OCI-LY1 (cell line): Measurements from ENCODE around the gene SGPL1.

Source experiments
- H2AFZ ChIP-seq: fragments of 200-600 bp; sonication (generic), shearing (Covaris generic); 2 replicates; pipeline ENCODE4 v1.6.0; 2014; ENCODE audit warnings: antibody characterized with exemption, mild to moderate bottlenecking, low read length
- H3F3A ChIP-seq: fragments of 200-600 bp; sonication (generic), shearing (Covaris generic); 2 replicates; pipeline ENCODE4 v1.6.0; 2014; ENCODE audit warnings: mild to moderate bottlenecking, antibody characterized with exemption, low read length, moderate library complexity; ENCODE audit not compliant: insufficient read depth
- H3K27ac ChIP-seq: fragments of 200-600 bp; sonication (generic); 2 replicates; pipeline ENCODE4 v1.5.1; 2014; ENCODE audit warnings: low read length, mixed run types, mild to moderate bottlenecking, low read depth; ENCODE audit not compliant: poor library complexity, severe bottlenecking
- H3K27me3 ChIP-seq: fragments of 200-600 bp; sonication (generic); 2 replicates; pipeline ENCODE4 v1.6.0; 2014; ENCODE audit warnings: antibody characterized with exemption, mild to moderate bottlenecking, low read length, moderate library complexity; ENCODE audit not compliant: insufficient read depth
- H3K36me3 ChIP-seq: fragments of 200-600 bp; sonication (generic); 2 replicates; pipeline ENCODE4 v1.6.1; 2014; ENCODE audit warnings: mild to moderate bottlenecking, antibody characterized with exemption, low read length, moderate library complexity, mixed read lengths; ENCODE audit not compliant: insufficient read depth
- H3K4me1 ChIP-seq: fragments of 200-600 bp; sonication (generic); 2 replicates; pipeline ENCODE4 v1.5.1; 2014; ENCODE audit warnings: mild to moderate bottlenecking, low read length, moderate library complexity; ENCODE audit not compliant: insufficient read depth, severe bottlenecking
- H3K4me2 ChIP-seq: fragments of 200-600 bp; sonication (generic), shearing (Covaris generic); 2 replicates; pipeline ENCODE4 v1.6.1; 2014; ENCODE audit warnings: low read length
- H3K4me3 ChIP-seq: fragments of 200-600 bp; sonication (generic); 2 replicates; pipeline ENCODE4 v1.5.1; 2014; ENCODE audit warnings: low read length, low read depth, mild to moderate bottlenecking, mixed read lengths; ENCODE audit not compliant: poor library complexity, severe bottlenecking
- H3K79me2 ChIP-seq: fragments of 200-600 bp; shearing (Covaris generic); 2 replicates; pipeline ENCODE4 v1.6.1; 2016; ENCODE audit warnings: mixed run types, low read length, mixed read lengths; ENCODE audit not compliant: insufficient read depth
- H3K9ac ChIP-seq: fragments of 200-600 bp; sonication (generic), shearing (Covaris generic); 2 replicates; pipeline ENCODE4 v1.6.1; 2014; ENCODE audit warnings: mild to moderate bottlenecking, low read length, mixed read lengths
- H3K9me2 ChIP-seq: fragments of 200-600 bp; sonication (generic), shearing (Covaris generic); 2 replicates; pipeline ENCODE4 v1.6.1; 2014; ENCODE audit warnings: low read depth, mild to moderate bottlenecking, low read length, mixed read lengths
- H3K9me3 ChIP-seq: fragments of 200-600 bp; shearing (Covaris generic); 2 replicates; pipeline ENCODE4 v1.6.1; 2014; ENCODE audit warnings: low read length, mixed read lengths
- H4K20me1 ChIP-seq: fragments of 200-600 bp; sonication (generic), shearing (Covaris generic); 2 replicates; pipeline ENCODE4 v1.6.0; 2016; ENCODE audit warnings: mild to moderate bottlenecking, low read length; ENCODE audit not compliant: insufficient read depth
- CTCF ChIP-seq: fragments of 200-600 bp; sonication (generic), shearing (Covaris generic); IDR thresholded peaks from 2 replicates; pipeline ENCODE4 v1.5.1; 2017; ENCODE audit warnings: mild to moderate bottlenecking, antibody characterized with exemption, low read length, moderate library complexity, mixed read lengths
- EZH2 ChIP-seq: fragments of 200-600 bp; sonication (generic), shearing (Covaris generic); IDR thresholded peaks from 2 replicates; pipeline ENCODE4 v1.8.0; 2017; ENCODE audit warnings: borderline replicate concordance, mixed run types, mild to moderate bottlenecking, antibody characterized with exemption, low read length, moderate library complexity, mixed read lengths

SGPL1 gene

GRCh38 chr10:70906031-70906783 is 90.5 kb downstream of the SGPL1 start:
- Histone ChIP-seq H3K79me2 (no peaks in the 10 kb centered on the region), H3K27me3 (peaks cover 8% of the 10 kb centered on the region), H3K9me2 (no peaks in the 10 kb centered on the region), H4K20me1 (no peaks in the 10 kb centered on the region), H3K4me2 (no peak overlapping the region), H2AFZ (no peak overlapping the region), H3F3A (no peaks in the 10 kb centered on the region), H3K4me1 (no peaks in the 10 kb centered on the region), H3K9ac (no peak overlapping the region), H3K27ac (no peak overlapping the region), H3K36me3 (no peaks in the 10 kb centered on the region), H3K4me3 (no peak overlapping the region), H3K9me3 (no peaks in the 10 kb centered on the region)
- TF ChIP-seq EZH2, result no peak
- no peak for TF ChIP-seq CTCF

GRCh38 chr10:70906953-70907636 is 91.3 kb downstream of the SGPL1 start:
- Histone ChIP-seq H3K79me2 (no peaks in the 10 kb centered on the region), H3K27me3 (peaks cover 8% of the 10 kb centered on the region)

GRCh38 chr10:70907637-70908405 is 92.1 kb downstream of the SGPL1 start:
- H3K9ac ChIP-seq, result no peak overlapping the region
- no peak for TF ChIP-seq CTCF
- no peak for TF ChIP-seq EZH2
- H3K9me2 ChIP-seq, result no peaks in the 10 kb centered on the region
- H3K36me3 ChIP-seq, result no peaks in the 10 kb centered on the region
- no peaks in the 10 kb centered on the region for H3K4me1 ChIP-seq
- H2AFZ ChIP-seq, result no peak overlapping the region
- H3K79me2 ChIP-seq, result no peaks in the 10 kb centered on the region
- no peaks in the 10 kb centered on the region for H3K9me3 ChIP-seq
- no peak overlapping the region for H3K27ac ChIP-seq
- H3K4me2 ChIP-seq, result no peak overlapping the region
- H4K20me1 ChIP-seq, result no peaks in the 10 kb centered on the region
- no peaks in the 10 kb centered on the region for H3F3A ChIP-seq
- H3K27me3 ChIP-seq, result peaks cover 6% of the 10 kb centered on the region
- no peak overlapping the region for H3K4me3 ChIP-seq

More at GRCh38 chr10:70906953-70907636, 91.3 kb downstream of the SGPL1 start:
- Histone ChIP-seq H3K9me3 (no peaks in the 10 kb centered on the region), H3K4me3 (no peak overlapping the region), H3K4me2 (no peak overlapping the region), H2AFZ (no peak overlapping the region), H3K4me1 (no peaks in the 10 kb centered on the region), H3K9me2 (no peaks in the 10 kb centered on the region), H3K36me3 (no peaks in the 10 kb centered on the region), H3K9ac (no peak overlapping the region), H3K27ac (no peak overlapping the region), H3F3A (no peaks in the 10 kb centered on the region), H4K20me1 (no peaks in the 10 kb centered on the region)
- TF ChIP-seq CTCF (no peak), EZH2 (no peak)
